ENCODE measurements around the gene WNT11. TPM values are rescaled to one million over a fixed set of nuclear protein-coding genes. Genes with fewer than 3 reads are reported as not detected.

Gene WNT11
- total RNA-seq, 2 donors from 2014 or later = 3.6 to 3.8 TPM

DNA sequence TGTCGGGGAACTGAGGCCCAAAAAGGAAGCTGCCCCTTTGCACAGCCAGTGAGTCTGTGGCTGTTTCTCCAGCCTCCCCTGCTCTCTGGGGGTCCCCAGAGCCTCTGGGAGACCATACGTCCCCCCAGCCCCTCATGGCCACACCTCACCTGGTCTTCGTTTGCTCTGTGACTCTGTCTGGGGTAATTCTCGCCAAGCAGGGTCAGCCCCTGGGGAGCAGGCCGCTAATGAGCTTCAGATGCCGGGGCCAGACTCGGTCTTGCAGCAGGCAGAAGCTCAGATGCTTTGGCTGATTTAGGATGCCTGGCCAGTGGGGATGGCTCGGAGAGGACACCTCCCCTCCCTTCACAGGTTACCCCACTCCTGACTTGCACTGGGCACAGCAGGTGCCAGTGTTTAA, 24.1 kb upstream of the WNT11 start:
- H3K9me3 ChIP-seq = no peaks in the 10 kb centered on the region
- H3K36me3 ChIP-seq = no peaks in the 10 kb centered on the region
- no peak overlapping the region for H3K4me3 ChIP-seq
- no peak for TF ChIP-seq CTCF (IDR thresholded peaks at IDR 0.05)
- intact Hi-C loops (cut with DNase I) = no loop called here
- no peak for DNase-seq
- H3K9ac ChIP-seq (ENCODE audit: low read depth in 2 of 2, low read length in 2 of 2) = no peak overlapping the region
- H3K27me3 ChIP-seq = no peaks in the 10 kb centered on the region
- no peak overlapping the region for H3K27ac ChIP-seq
- H3K4me1 ChIP-seq = no peaks in the 10 kb centered on the region

GRCh38 chr11:76229690-76230240, 23.5 kb upstream of the WNT11 start:
- intact Hi-C loops (cut with DNase I) = no loop called here
- peak overlapping the region in 1 of 2 donors; percentile 9 for H3K9ac ChIP-seq (ENCODE audit: low read depth in 2 of 2, low read length in 2 of 2)
- no peak for TF ChIP-seq CTCF (IDR thresholded peaks at IDR 0.05)
- H3K27me3 ChIP-seq = no peaks in the 10 kb centered on the region
- DNase-seq = no peak
- no peaks in the 10 kb centered on the region for H3K36me3 ChIP-seq
- H3K27ac ChIP-seq = no peak overlapping the region
- no peaks in the 10 kb centered on the region for H3K9me3 ChIP-seq
- no peaks in the 10 kb centered on the region for H3K4me1 ChIP-seq
- no peak overlapping the region for H3K4me3 ChIP-seq

DNA sequence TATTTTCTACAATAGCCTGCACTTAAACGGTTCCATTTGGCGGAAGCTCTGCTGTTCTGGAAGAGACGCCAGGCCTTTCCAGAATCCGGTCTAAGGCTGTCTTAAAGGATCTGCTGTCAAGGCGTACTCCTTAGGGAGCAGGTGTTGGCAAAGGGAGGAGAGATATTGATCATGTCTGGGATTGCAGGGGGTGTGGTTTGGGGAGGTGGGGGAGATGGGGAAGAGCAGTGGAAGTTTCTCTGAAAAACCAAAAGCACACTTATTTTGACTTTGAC, 22.5 kb upstream of the WNT11 start:
- H3K27me3 ChIP-seq = no peaks in the 10 kb centered on the region
- no peaks in the 10 kb centered on the region for H3K36me3 ChIP-seq
- H3K4me3 ChIP-seq = no peak overlapping the region
- intact Hi-C loops (cut with DNase I) = no loop called here
- no peak for DNase-seq
- no peak overlapping the region for H3K27ac ChIP-seq
- no peaks in the 10 kb centered on the region for H3K9me3 ChIP-seq
- TF ChIP-seq CTCF (IDR thresholded peaks at IDR 0.05) = no peak
- no peaks in the 10 kb centered on the region for H3K4me1 ChIP-seq
- H3K9ac ChIP-seq (ENCODE audit: low read depth in 2 of 2, low read length in 2 of 2) = no peak overlapping the region

- Histone ChIP-seq H3K4me3 (no peak overlapping the region), H3K9me3 (no peaks in the 10 kb centered on the region), H3K27ac (no peak overlapping the region), H3K4me1 (no peaks in the 10 kb centered on the region), H3K36me3 (no peaks in the 10 kb centered on the region), H3K9ac (ENCODE audit: low read depth in 2 of 2, low read length in 2 of 2) (peak overlapping the region in 1 of 2 donors; percentile 24), H3K27me3 (no peaks in the 10 kb centered on the region)
- no peak for DNase-seq
- intact Hi-C loops (cut with DNase I) = no loop called here
- TF ChIP-seq CTCF (IDR thresholded peaks at IDR 0.05) = no peak
Measured at GRCh38 chr11:76228071-76228874, 22.0 kb upstream of the WNT11 start.

DNA sequence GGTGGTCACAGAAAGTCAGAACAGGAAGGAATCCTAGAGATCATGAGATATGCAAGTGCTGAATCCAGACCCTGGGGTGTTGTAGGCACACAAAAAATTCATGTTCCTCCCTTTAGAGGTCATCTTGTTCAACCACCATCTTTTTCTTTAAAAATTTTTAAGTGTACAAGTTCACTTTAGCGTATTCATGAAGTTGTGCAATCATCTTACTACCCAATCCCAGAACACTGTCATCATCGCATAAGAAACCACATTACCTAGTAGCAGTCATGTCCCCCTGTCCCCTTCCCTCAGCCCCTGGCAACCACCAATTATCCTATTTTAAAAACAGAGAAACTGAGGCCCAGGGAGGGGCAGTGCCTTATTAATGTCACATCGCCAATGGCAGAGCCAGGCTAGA, 20.3 kb upstream of the WNT11 start:
- no peak for TF ChIP-seq CTCF (IDR thresholded peaks at IDR 0.05)
- Histone ChIP-seq H3K27ac (no peak overlapping the region), H3K4me1 (no peaks in the 10 kb centered on the region), H3K4me3 (no peak overlapping the region), H3K27me3 (no peaks in the 10 kb centered on the region), H3K9me3 (no peaks in the 10 kb centered on the region), H3K36me3 (no peaks in the 10 kb centered on the region), H3K9ac (ENCODE audit: low read depth in 2 of 2, low read length in 2 of 2) (no peak overlapping the region)
- intact Hi-C loops (cut with DNase I) = no loop called here
- no peak for DNase-seq
